GM23338 (cell line): Measurements from ENCODE around the gene ORC2. TPM values are rescaled to one million over a fixed set of nuclear protein-coding genes. Genes with fewer than 3 reads are reported as not detected.

Experiments
- ATAC-seq: fragments of 200-7000 bp; cut with Tn5 transposase; 3 replicates; pipeline ENCODE4 v1.9.1; 2020
- DNase-seq: peaks from one replicate; pipeline ENCODE4 v3.0.0-alpha.2; 2015; ENCODE audit warnings: low spot score
- H2AFZ ChIP-seq: fragments of 200-600 bp; sonication (generic); 2 replicates; pipeline ENCODE4 v1.8.0; 2016; ENCODE audit warnings: antibody characterized with exemption, mild to moderate bottlenecking, moderate library complexity
- H3F3A ChIP-seq: fragments of 200-600 bp; sonication (generic); replicated peaks from 2 replicates; pipeline ENCODE4 v1.8.0; 2017; ENCODE audit warnings: antibody characterized with exemption, mixed run types, low read depth
- H3K27ac ChIP-seq: fragments of 200-600 bp; sonication (generic); 2 replicates; pipeline ENCODE4 v1.6.1; 2016; ENCODE audit warnings: low read depth
- H3K27me3 ChIP-seq: fragments of 200-600 bp; sonication (generic); 2 replicates; pipeline ENCODE4 v1.8.0; 2016; ENCODE audit warnings: mild to moderate bottlenecking, mixed run types, moderate library complexity; ENCODE audit not compliant: insufficient read depth
- H3K36me3 ChIP-seq: fragments of 200-600 bp; sonication (generic); 2 replicates; pipeline ENCODE4 v1.8.0; 2016; ENCODE audit warnings: mild to moderate bottlenecking; ENCODE audit not compliant: insufficient read depth
- H3K4me1 ChIP-seq: fragments of 200-600 bp; sonication (generic); 2 replicates; pipeline ENCODE4 v1.8.0; 2016; ENCODE audit warnings: mild to moderate bottlenecking, moderate library complexity; ENCODE audit not compliant: insufficient read depth
- H3K4me2 ChIP-seq: fragments of 200-600 bp; sonication (generic); 2 replicates; pipeline ENCODE4 v1.7.1; 2017; ENCODE audit warnings: mixed run types
- H3K4me3 ChIP-seq: fragments of 200-600 bp; sonication (generic); 2 replicates; pipeline ENCODE4 v1.6.1; 2016; ENCODE audit warnings: mixed run types
- H3K79me2 ChIP-seq: fragments of 200-600 bp; sonication (generic); replicated peaks from 2 replicates; pipeline ENCODE4 v1.8.0; 2017; ENCODE audit warnings: mild to moderate bottlenecking; ENCODE audit not compliant: insufficient read depth
- H3K9me2 ChIP-seq: fragments of 200-600 bp; sonication (generic); 2 replicates; pipeline ENCODE4 v1.8.0; 2017; ENCODE audit not compliant: insufficient read depth
- H4K20me1 ChIP-seq: fragments of 200-600 bp; sonication (generic); replicated peaks from 2 replicates; pipeline ENCODE4 v1.8.0; 2017; ENCODE audit warnings: mild to moderate bottlenecking; ENCODE audit not compliant: insufficient read depth
- H3K27ac Mint-ChIP-seq: 2 replicates; pipeline ENCODE4 v1.8.0; 2020; ENCODE audit warnings: inconsistent platforms, mild to moderate bottlenecking, moderate library complexity, mixed read lengths
- H3K27me3 Mint-ChIP-seq: 3 replicates; pipeline ENCODE4 v1.8.0; 2022; ENCODE audit warnings: low read depth, mild to moderate bottlenecking, moderate library complexity, mixed read lengths, inconsistent platforms; ENCODE audit not compliant: insufficient read depth, poor library complexity
- H3K36me3 Mint-ChIP-seq: 3 replicates; pipeline ENCODE4 v1.8.0; 2021; ENCODE audit warnings: low read depth, mild to moderate bottlenecking, inconsistent platforms, moderate library complexity, mixed read lengths
- H3K4me1 Mint-ChIP-seq: 3 replicates; pipeline ENCODE4 v1.8.0; 2020; ENCODE audit warnings: mild to moderate bottlenecking, inconsistent platforms, mixed read lengths
- H3K4me3 Mint-ChIP-seq: 3 replicates; pipeline ENCODE4 v1.8.0; 2021; ENCODE audit warnings: moderate library complexity, mild to moderate bottlenecking, inconsistent platforms, mixed read lengths
- H3K9me3 Mint-ChIP-seq: 3 replicates; pipeline ENCODE4 v1.8.0; 2020; ENCODE audit warnings: moderate library complexity, mild to moderate bottlenecking, inconsistent platforms, mixed read lengths
- CREB1 ChIP-seq: fragments of 250-450 bp; sonication (Bioruptor Pico); IDR thresholded peaks from 2 replicates; pipeline ENCODE4 v1.5.0; 2020; ENCODE audit warnings: low read depth, mild to moderate bottlenecking, moderate library complexity
- EZH2 ChIP-seq: fragments of 200-600 bp; sonication (generic); IDR thresholded peaks from one replicate; pipeline ENCODE4 v1.8.0; 2017; ENCODE audit warnings: antibody characterized with exemption, mild to moderate bottlenecking, low read depth; ENCODE audit not compliant: unreplicated experiment
- EZH2phosphoT487 ChIP-seq: fragments of 200-600 bp; sonication (generic); IDR thresholded peaks from one replicate; pipeline ENCODE4 v1.8.1; 2018; ENCODE audit warnings: antibody characterized with exemption; ENCODE audit not compliant: unreplicated experiment
- JUNB ChIP-seq: IDR thresholded peaks from one replicate; pipeline ENCODE4 v1.6.1; 2016; ENCODE audit warnings: antibody characterized with exemption; ENCODE audit not compliant: unreplicated experiment
- NANOG ChIP-seq: IDR thresholded peaks from 2 replicates; pipeline ENCODE4 v1.6.1; 2016; ENCODE audit warnings: antibody characterized with exemption, borderline replicate concordance
- POLR2AphosphoS5 ChIP-seq: IDR thresholded peaks from 2 replicates; pipeline ENCODE4 v1.6.1; 2016; ENCODE audit warnings: antibody characterized with exemption, low read depth
- STAT1 ChIP-seq: IDR thresholded peaks from one replicate; pipeline ENCODE4 v1.6.1; 2016; ENCODE audit warnings: antibody characterized with exemption; ENCODE audit not compliant: unreplicated experiment
- ZNF114 ChIP-seq: fragments of 250-450 bp; sonication (Bioruptor Pico); IDR thresholded peaks from 2 replicates; pipeline ENCODE4 v1.5.0; 2020; ENCODE audit warnings: mild to moderate bottlenecking, moderate library complexity
- ZNF331 ChIP-seq: fragments of 250-450 bp; sonication (Bioruptor Pico); IDR thresholded peaks from 2 replicates; pipeline ENCODE4 v1.5.0; 2020; ENCODE audit warnings: low read depth, mild to moderate bottlenecking, moderate library complexity
- polyA plus RNA-seq: library from polyadenylated mRNA; unstranded; fragments of >200 nt; fragmentation: Nextera tagmentation; extraction: Ambion mirVana; gene quantifications from 2 replicates; pipeline ENCODE4 v1.2.1, GENCODE V29; 2016
- total RNA-seq: library from RNA; depleted of rRNA; stranded (reverse); fragments of >200 nt; shearing (Covaris generic); gene quantifications from 2 replicates; pipeline ENCODE4 v1.2.3, GENCODE V29; 2014
- TF ChIP-seq, protein P1 (sequence below): IDR thresholded peaks from one replicate; pipeline ENCODE4 v1.6.1; 2018; ENCODE audit warnings: antibody characterized with exemption; ENCODE audit not compliant: unreplicated experiment
- TF ChIP-seq, protein P2 (sequence below): fragments of 250-450 bp; sonication (Bioruptor Pico); IDR thresholded peaks from 2 replicates; pipeline ENCODE4 v1.5.0; 2020; ENCODE audit warnings: mild to moderate bottlenecking, moderate library complexity
- TF ChIP-seq, protein P3 (sequence below), 2 experiments: fragments of 200-600 bp in 1 of 2; sonication (generic) in 1 of 2; conservative IDR thresholded peaks; 2 replicates each; pipeline versions ENCODE4 v1.5.1 to v1.6.1; 2016 to 2017; ENCODE audit warnings: antibody characterized with exemption in 2 of 2, low read depth in 2 of 2, mild to moderate bottlenecking in 2 of 2, moderate library complexity in 1 of 2
- TF ChIP-seq, protein P4 (sequence below): IDR thresholded peaks from 2 replicates; pipeline ENCODE4 v1.6.1; 2016; ENCODE audit warnings: antibody characterized with exemption

The ORC2 gene
- total and polyA plus RNA-seq, 2 experiments from 2014 or later, result 26.1 to 42.0 TPM

DNA sequence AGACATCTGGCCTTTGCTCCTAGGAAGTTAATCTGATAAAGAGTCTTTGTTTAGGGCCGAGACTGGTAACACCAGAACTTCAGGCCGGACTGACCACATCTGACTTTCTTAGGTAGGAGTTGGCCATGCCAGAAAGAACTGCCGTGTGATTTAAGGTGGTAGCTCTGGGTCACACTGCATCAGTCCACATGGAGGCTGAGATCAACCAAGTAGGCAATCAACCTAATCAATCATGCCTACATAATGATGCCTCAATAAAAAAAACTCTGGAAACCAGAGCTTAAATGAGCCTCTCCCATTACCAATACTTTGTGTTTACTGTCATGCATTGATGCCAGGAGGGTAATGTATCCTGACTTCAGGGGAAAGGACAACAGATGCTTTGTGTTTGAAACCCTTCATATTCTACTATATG, 44.1 kb upstream of the ORC2 start:
- DNase-seq, result no peak
- no peak overlapping the region for H3K4me3 Mint-ChIP-seq
- H3F3A ChIP-seq, result no peaks in the 10 kb centered on the region
- H4K20me1 ChIP-seq, result 0 out of 2 replicates have a peak, but pooled peaks cover 5% of the 10 kb centered on the region
- peaks cover 2% of the 10 kb centered on the region for H3K27me3 Mint-ChIP-seq
- ATAC-seq, result no peak
- no peak overlapping the region for H3K4me3 ChIP-seq
- no peaks in the 10 kb centered on the region for H3K9me3 Mint-ChIP-seq
- no peaks in the 10 kb centered on the region for H3K4me1 ChIP-seq
- TF ChIP-seq EZH2 (no peak), EZH2phosphoT487 (no peak), STAT1 (no peak), JUNB (no peak), ZNF114 (no peak), ZNF331 (CRISPR knock-in tag) (no peak), CREB1 (CRISPR knock-in tag) (no peak), NANOG (no peak), POLR2AphosphoS5 (no peak)
- TF ChIP-seq, protein P1, sequence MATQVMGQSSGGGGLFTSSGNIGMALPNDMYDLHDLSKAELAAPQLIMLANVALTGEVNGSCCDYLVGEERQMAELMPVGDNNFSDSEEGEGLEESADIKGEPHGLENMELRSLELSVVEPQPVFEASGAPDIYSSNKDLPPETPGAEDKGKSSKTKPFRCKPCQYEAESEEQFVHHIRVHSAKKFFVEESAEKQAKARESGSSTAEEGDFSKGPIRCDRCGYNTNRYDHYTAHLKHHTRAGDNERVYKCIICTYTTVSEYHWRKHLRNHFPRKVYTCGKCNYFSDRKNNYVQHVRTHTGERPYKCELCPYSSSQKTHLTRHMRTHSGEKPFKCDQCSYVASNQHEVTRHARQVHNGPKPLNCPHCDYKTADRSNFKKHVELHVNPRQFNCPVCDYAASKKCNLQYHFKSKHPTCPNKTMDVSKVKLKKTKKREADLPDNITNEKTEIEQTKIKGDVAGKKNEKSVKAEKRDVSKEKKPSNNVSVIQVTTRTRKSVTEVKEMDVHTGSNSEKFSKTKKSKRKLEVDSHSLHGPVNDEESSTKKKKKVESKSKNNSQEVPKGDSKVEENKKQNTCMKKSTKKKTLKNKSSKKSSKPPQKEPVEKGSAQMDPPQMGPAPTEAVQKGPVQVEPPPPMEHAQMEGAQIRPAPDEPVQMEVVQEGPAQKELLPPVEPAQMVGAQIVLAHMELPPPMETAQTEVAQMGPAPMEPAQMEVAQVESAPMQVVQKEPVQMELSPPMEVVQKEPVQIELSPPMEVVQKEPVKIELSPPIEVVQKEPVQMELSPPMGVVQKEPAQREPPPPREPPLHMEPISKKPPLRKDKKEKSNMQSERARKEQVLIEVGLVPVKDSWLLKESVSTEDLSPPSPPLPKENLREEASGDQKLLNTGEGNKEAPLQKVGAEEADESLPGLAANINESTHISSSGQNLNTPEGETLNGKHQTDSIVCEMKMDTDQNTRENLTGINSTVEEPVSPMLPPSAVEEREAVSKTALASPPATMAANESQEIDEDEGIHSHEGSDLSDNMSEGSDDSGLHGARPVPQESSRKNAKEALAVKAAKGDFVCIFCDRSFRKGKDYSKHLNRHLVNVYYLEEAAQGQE, result no peak
- TF ChIP-seq, protein P2, sequence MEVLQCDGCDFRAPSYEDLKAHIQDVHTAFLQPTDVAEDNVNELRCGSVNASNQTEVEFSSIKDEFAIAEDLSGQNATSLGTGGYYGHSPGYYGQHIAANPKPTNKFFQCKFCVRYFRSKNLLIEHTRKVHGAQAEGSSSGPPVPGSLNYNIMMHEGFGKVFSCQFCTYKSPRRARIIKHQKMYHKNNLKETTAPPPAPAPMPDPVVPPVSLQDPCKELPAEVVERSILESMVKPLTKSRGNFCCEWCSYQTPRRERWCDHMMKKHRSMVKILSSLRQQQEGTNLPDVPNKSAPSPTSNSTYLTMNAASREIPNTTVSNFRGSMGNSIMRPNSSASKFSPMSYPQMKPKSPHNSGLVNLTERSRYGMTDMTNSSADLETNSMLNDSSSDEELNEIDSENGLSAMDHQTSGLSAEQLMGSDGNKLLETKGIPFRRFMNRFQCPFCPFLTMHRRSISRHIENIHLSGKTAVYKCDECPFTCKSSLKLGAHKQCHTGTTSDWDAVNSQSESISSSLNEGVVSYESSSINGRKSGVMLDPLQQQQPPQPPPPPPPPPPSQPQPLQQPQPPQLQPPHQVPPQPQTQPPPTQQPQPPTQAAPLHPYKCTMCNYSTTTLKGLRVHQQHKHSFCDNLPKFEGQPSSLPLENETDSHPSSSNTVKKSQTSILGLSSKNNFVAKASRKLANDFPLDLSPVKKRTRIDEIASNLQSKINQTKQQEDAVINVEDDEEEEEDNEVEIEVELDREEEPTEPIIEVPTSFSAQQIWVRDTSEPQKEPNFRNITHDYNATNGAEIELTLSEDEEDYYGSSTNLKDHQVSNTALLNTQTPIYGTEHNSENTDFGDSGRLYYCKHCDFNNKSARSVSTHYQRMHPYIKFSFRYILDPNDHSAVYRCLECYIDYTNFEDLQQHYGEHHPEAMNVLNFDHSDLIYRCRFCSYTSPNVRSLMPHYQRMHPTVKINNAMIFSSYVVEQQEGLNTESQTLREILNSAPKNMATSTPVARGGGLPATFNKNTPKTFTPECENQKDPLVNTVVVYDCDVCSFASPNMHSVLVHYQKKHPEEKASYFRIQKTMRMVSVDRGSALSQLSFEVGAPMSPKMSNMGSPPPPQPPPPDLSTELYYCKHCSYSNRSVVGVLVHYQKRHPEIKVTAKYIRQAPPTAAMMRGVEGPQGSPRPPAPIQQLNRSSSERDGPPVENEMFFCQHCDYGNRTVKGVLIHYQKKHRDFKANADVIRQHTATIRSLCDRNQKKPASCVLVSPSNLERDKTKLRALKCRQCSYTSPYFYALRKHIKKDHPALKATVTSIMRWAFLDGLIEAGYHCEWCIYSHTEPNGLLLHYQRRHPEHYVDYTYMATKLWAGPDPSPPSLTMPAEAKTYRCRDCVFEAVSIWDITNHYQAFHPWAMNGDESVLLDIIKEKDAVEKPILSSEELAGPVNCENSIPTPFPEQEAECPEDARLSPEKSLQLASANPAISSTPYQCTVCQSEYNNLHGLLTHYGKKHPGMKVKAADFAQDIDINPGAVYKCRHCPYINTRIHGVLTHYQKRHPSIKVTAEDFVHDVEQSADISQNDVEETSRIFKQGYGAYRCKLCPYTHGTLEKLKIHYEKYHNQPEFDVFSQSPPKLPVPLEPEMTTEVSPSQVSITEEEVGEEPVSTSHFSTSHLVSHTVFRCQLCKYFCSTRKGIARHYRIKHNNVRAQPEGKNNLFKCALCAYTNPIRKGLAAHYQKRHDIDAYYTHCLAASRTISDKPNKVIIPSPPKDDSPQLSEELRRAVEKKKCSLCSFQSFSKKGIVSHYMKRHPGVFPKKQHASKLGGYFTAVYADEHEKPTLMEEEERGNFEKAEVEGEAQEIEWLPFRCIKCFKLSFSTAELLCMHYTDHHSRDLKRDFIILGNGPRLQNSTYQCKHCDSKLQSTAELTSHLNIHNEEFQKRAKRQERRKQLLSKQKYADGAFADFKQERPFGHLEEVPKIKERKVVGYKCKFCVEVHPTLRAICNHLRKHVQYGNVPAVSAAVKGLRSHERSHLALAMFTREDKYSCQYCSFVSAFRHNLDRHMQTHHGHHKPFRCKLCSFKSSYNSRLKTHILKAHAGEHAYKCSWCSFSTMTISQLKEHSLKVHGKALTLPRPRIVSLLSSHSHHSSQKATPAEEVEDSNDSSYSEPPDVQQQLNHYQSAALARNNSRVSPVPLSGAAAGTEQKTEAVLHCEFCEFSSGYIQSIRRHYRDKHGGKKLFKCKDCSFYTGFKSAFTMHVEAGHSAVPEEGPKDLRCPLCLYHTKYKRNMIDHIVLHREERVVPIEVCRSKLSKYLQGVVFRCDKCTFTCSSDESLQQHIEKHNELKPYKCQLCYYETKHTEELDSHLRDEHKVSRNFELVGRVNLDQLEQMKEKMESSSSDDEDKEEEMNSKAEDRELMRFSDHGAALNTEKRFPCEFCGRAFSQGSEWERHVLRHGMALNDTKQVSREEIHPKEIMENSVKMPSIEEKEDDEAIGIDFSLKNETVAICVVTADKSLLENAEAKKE, result no peak
- TF ChIP-seq, protein P3, sequence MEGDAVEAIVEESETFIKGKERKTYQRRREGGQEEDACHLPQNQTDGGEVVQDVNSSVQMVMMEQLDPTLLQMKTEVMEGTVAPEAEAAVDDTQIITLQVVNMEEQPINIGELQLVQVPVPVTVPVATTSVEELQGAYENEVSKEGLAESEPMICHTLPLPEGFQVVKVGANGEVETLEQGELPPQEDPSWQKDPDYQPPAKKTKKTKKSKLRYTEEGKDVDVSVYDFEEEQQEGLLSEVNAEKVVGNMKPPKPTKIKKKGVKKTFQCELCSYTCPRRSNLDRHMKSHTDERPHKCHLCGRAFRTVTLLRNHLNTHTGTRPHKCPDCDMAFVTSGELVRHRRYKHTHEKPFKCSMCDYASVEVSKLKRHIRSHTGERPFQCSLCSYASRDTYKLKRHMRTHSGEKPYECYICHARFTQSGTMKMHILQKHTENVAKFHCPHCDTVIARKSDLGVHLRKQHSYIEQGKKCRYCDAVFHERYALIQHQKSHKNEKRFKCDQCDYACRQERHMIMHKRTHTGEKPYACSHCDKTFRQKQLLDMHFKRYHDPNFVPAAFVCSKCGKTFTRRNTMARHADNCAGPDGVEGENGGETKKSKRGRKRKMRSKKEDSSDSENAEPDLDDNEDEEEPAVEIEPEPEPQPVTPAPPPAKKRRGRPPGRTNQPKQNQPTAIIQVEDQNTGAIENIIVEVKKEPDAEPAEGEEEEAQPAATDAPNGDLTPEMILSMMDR (conservative IDR thresholded peaks at IDR 0.05; ENCODE audit: low read depth in 2 of 2), result no peak
- TF ChIP-seq, protein P4, sequence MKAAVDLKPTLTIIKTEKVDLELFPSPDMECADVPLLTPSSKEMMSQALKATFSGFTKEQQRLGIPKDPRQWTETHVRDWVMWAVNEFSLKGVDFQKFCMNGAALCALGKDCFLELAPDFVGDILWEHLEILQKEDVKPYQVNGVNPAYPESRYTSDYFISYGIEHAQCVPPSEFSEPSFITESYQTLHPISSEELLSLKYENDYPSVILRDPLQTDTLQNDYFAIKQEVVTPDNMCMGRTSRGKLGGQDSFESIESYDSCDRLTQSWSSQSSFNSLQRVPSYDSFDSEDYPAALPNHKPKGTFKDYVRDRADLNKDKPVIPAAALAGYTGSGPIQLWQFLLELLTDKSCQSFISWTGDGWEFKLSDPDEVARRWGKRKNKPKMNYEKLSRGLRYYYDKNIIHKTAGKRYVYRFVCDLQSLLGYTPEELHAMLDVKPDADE, result no peak
- no peak overlapping the region for H3K27ac Mint-ChIP-seq
- H3K36me3 ChIP-seq, result 0 out of 2 replicates have a peak, but pooled peaks cover 4% of the 10 kb centered on the region
- no peaks in the 10 kb centered on the region for H3K9me2 ChIP-seq
- no peak overlapping the region for H3K27ac ChIP-seq
- H3K79me2 ChIP-seq, result no peaks in the 10 kb centered on the region
- no peaks in the 10 kb centered on the region for H3K27me3 ChIP-seq
- no peak overlapping the region for H2AFZ ChIP-seq
- no peak overlapping the region for H3K4me2 ChIP-seq
- no peaks in the 10 kb centered on the region for H3K4me1 Mint-ChIP-seq
- H3K36me3 Mint-ChIP-seq, result no peaks in the 10 kb centered on the region
